Neural progenitor cell (in vitro differentiated cells): ENCODE results near the gene TACR2. TPM values are rescaled to one million over a fixed set of nuclear protein-coding genes. Genes with fewer than 3 reads are reported as not detected.

Source experiments
- DNase-seq: peaks from one replicate; pipeline ENCODE4 v3.0.0-alpha.2; 2016; ENCODE audit warnings: low spot score
- H2AFZ ChIP-seq: fragments of 200-600 bp; sonication (generic); replicated peaks from 2 replicates; pipeline ENCODE4 v1.6.1; 2016; ENCODE audit warnings: antibody characterized with exemption
- H3F3A ChIP-seq: fragments of 200-600 bp; sonication (generic); 2 replicates; pipeline ENCODE4 v1.6.1; 2016; ENCODE audit warnings: antibody characterized with exemption, low read depth
- H3K27ac ChIP-seq: fragments of 200-600 bp; sonication (generic); 2 replicates; pipeline ENCODE4 v1.5.1; 2016; ENCODE audit warnings: mild to moderate bottlenecking
- H3K27me3 ChIP-seq: fragments of 200-600 bp; sonication (generic); 2 replicates; pipeline ENCODE4 v1.6.1; 2016; ENCODE audit warnings: mild to moderate bottlenecking, moderate library complexity
- H3K36me3 ChIP-seq: fragments of 200-600 bp; sonication (generic); 2 replicates; pipeline ENCODE4 v1.5.1; 2016
- H3K4me1 ChIP-seq: fragments of 200-600 bp; sonication (generic); 2 replicates; pipeline ENCODE4 v1.6.1; 2016; ENCODE audit warnings: mixed run types
- H3K4me2 ChIP-seq: fragments of 200-600 bp; sonication (generic); 2 replicates; pipeline ENCODE4 v1.6.1; 2016
- H3K4me3 ChIP-seq: fragments of 200-600 bp; sonication (generic); 2 replicates; pipeline ENCODE4 v1.5.1; 2016
- H3K79me2 ChIP-seq: fragments of 200-600 bp; sonication (generic); 2 replicates; pipeline ENCODE4 v1.6.1; 2016; ENCODE audit warnings: low read depth
- H3K9ac ChIP-seq: fragments of 200-600 bp; sonication (generic); 2 replicates; pipeline ENCODE4 v1.6.1; 2016
- H3K9me3 ChIP-seq: fragments of 200-600 bp; sonication (generic); 2 replicates; pipeline ENCODE4 v1.5.1; 2016; ENCODE audit warnings: low read depth
- H4K20me1 ChIP-seq: fragments of 200-600 bp; sonication (generic); 2 replicates; pipeline ENCODE4 v1.6.1; 2016; ENCODE audit warnings: low read depth
- H3K27ac Mint-ChIP-seq: 3 replicates; pipeline ENCODE4 v1.8.0; 2021; ENCODE audit warnings: mixed read lengths
- H3K27me3 Mint-ChIP-seq: 2 replicates; pipeline ENCODE4 v1.8.0; 2022; ENCODE audit warnings: low read depth, mild to moderate bottlenecking, inconsistent platforms, moderate library complexity, mixed read lengths; ENCODE audit not compliant: insufficient read depth
- H3K36me3 Mint-ChIP-seq: 3 replicates; pipeline ENCODE4 v1.8.0; 2021; ENCODE audit warnings: mixed read lengths
- H3K4me1 Mint-ChIP-seq: 3 replicates; pipeline ENCODE4 v1.8.0; 2021; ENCODE audit warnings: mixed read lengths
- H3K4me3 Mint-ChIP-seq: 3 replicates; pipeline ENCODE4 v1.8.0; 2021; ENCODE audit warnings: mild to moderate bottlenecking, moderate library complexity, mixed read lengths
- H3K9me3 Mint-ChIP-seq: 3 replicates; pipeline ENCODE4 v1.8.0; 2020; ENCODE audit warnings: mixed read lengths
- EZH2 ChIP-seq: fragments of 200-600 bp; sonication (generic); IDR thresholded peaks from 2 replicates; pipeline ENCODE4 v1.6.1; 2017; ENCODE audit warnings: antibody characterized with exemption, mild to moderate bottlenecking, moderate library complexity
- EZH2phosphoT487 ChIP-seq: fragments of 200-600 bp; sonication (generic); IDR thresholded peaks from 2 replicates; pipeline ENCODE4 v1.6.1; 2017; ENCODE audit warnings: antibody characterized with exemption
- total RNA-seq: library from RNA; depleted of rRNA; stranded (reverse); fragments of >200 nt; gene quantifications from 2 replicates; pipeline ENCODE4 v1.2.3, GENCODE V29; 2015; ENCODE audit warnings: low replicate concordance
- TF ChIP-seq, protein P1 (sequence below): fragments of 200-600 bp; sonication (generic); IDR thresholded peaks from 2 replicates; pipeline ENCODE4 v1.5.1; 2017; ENCODE audit warnings: antibody characterized with exemption, mild to moderate bottlenecking

The TACR2 gene
- total RNA-seq, 1 donor from 2014 or later = not detected

DNA sequence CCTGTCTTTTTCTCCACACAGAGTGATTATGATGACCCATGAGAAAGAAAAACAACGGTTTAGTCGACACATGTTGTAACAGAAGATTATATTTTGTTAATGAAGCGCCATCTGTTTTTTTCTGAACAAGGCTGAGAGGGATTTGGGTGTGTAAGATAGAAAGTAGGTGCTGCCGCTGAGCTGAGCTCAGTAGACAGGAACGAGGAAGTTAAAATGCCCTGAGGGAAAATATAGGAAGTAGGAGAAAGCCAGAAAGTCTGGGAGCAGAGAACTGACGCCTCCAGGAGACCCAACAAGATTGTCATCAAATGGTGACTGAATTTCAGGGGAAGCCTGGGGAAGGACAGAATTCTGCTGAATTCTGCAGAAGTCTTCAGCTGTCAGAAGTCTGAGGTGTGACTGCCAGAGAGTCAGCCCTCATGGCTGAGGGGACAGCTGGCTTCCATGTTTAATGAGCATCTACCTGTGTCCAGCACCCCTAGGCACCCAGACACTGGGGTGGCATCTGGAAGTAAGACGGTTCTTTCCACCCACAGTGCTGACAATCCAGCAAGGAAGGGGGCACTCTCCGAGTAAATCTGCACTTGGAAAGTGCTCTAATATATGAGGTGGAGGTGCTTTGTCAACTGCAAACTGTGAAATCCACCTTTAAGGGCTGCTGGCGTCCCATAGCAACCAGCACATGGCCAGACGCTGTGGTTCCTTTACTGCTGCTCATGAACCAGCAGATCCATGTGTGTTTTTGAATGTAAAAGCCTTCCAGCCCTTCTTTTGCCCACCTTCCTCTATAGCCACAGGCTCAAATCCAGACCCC, 22.0 kb upstream of the TACR2 start:
- no peak overlapping the region for H2AFZ ChIP-seq
- H3K4me2 ChIP-seq = no peak overlapping the region
- H3K9me3 ChIP-seq = no peaks in the 10 kb centered on the region
- H3K36me3 ChIP-seq = no peaks in the 10 kb centered on the region
- H3K9ac ChIP-seq = no peak overlapping the region
- no peak overlapping the region for H3K4me3 ChIP-seq
- Mint-ChIP-seq H3K27me3 (peaks cover 7% of the 10 kb centered on the region), H3K27ac (no peak overlapping the region), H3K36me3 (no peaks in the 10 kb centered on the region), H3K4me3 (no peak overlapping the region), H3K9me3 (no peaks in the 10 kb centered on the region), H3K4me1 (peaks cover 20% of the 10 kb centered on the region)
- TF ChIP-seq, protein P1, sequence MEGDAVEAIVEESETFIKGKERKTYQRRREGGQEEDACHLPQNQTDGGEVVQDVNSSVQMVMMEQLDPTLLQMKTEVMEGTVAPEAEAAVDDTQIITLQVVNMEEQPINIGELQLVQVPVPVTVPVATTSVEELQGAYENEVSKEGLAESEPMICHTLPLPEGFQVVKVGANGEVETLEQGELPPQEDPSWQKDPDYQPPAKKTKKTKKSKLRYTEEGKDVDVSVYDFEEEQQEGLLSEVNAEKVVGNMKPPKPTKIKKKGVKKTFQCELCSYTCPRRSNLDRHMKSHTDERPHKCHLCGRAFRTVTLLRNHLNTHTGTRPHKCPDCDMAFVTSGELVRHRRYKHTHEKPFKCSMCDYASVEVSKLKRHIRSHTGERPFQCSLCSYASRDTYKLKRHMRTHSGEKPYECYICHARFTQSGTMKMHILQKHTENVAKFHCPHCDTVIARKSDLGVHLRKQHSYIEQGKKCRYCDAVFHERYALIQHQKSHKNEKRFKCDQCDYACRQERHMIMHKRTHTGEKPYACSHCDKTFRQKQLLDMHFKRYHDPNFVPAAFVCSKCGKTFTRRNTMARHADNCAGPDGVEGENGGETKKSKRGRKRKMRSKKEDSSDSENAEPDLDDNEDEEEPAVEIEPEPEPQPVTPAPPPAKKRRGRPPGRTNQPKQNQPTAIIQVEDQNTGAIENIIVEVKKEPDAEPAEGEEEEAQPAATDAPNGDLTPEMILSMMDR = no peak
- TF ChIP-seq EZH2phosphoT487 = no peak
- H4K20me1 ChIP-seq = no peaks in the 10 kb centered on the region
- H3K79me2 ChIP-seq = no peaks in the 10 kb centered on the region
- no peaks in the 10 kb centered on the region for H3F3A ChIP-seq
- H3K4me1 ChIP-seq = no peaks in the 10 kb centered on the region
- no peaks in the 10 kb centered on the region for H3K27me3 ChIP-seq
- no peak for DNase-seq
- H3K27ac ChIP-seq = no peak overlapping the region

DNA sequence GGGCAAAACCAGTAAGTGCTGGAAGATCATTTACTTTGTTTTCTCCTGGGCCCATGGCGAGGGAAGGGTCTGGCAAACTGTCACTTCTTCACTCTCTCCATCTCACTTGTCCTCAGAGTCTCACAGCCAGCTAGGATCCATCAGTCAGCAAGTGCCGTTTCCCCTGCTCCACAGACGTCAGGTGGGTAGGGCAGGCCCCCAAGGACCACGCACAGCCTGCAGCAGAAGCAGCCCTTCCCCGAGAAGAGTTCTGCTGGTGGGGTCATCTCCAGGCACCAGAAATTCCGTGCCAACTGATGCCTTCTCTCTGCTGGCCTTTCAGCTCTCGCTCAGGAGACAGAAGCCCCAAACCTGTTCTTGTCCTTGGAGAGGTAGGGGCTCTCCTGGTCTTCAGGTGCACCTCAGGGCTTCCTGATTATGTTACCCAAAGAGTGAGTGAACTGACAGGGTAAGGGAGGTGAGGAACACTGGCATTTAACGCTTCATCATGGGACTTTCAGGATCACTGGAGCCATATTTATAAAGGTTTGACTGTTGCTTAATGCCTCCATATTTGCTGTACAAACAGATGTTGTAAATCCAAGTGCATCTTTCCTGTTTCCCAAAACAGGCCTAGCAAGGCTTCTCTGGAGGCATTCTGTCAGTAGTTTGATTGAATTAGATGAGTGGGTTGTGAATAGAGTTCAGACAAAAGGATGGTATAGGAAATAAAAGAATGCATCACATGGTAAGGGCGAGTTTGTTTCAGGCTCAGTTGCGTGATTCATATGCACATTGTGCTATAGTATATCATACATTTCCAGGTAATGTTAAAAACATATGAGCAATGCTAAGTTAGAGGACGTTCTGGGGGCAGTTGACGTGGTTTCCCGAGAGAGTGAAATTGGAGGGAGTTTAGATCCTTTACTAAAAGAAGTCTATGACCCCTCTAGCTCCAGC, 20.9 kb upstream of the TACR2 start:
- no peak overlapping the region for H3K27ac ChIP-seq
- H3K4me2 ChIP-seq = no peak overlapping the region

DNA sequence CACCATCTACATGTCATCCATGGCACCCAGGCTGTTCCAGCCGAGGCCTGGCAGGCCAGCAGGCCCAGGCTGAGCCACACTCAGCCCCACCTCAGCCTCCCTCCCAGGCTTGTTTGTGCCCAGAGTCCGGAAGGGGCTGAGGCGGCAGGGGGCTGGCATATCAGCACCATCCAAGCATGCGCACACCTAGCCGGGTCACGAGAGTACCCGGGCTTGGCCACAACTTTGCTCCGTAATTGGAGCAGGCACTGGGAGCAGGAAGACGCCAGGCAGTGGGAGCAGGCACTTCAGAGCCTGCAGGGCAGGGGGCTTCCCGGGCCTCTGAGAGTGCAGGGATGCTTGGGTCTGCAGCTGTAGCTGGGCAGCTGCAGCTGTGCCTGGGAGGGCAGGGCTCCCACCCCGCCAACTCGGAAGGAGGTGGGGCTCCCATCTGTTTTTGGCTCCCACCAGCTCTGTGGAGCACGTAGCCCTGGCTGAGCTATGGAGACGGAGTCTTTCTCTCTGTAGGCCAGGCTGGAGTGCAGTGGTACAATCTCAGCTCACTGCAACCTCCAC, 19.3 kb upstream of the TACR2 start:
- DNase-seq = no peak
- no peak overlapping the region for H3K27ac Mint-ChIP-seq
- H3K4me2 ChIP-seq = no peak overlapping the region
- H3K4me3 Mint-ChIP-seq = no peak overlapping the region
- no peaks in the 10 kb centered on the region for H3K4me1 ChIP-seq
- no peak for TF ChIP-seq EZH2
- TF ChIP-seq EZH2phosphoT487 = no peak
- TF ChIP-seq, protein P1 = no peak
- H3K9me3 ChIP-seq = no peaks in the 10 kb centered on the region
- H3K36me3 ChIP-seq = no peaks in the 10 kb centered on the region
- no peak overlapping the region for H2AFZ ChIP-seq
- no peaks in the 10 kb centered on the region for H3K79me2 ChIP-seq
- no peaks in the 10 kb centered on the region for H4K20me1 ChIP-seq
- peaks cover 4% of the 10 kb centered on the region for H3K27me3 Mint-ChIP-seq
- H3K4me1 Mint-ChIP-seq = peaks cover 20% of the 10 kb centered on the region
- H3K27ac ChIP-seq = no peak overlapping the region
- H3K4me3 ChIP-seq = no peak overlapping the region
- H3K9ac ChIP-seq = no peak overlapping the region
- H3K27me3 ChIP-seq = no peaks in the 10 kb centered on the region
- no peaks in the 10 kb centered on the region for H3F3A ChIP-seq
- H3K9me3 Mint-ChIP-seq = no peaks in the 10 kb centered on the region
- H3K36me3 Mint-ChIP-seq = no peaks in the 10 kb centered on the region

More for the DNA sequence above, 20.9 kb upstream of the TACR2 start:
- H3K27me3 ChIP-seq = no peaks in the 10 kb centered on the region
- DNase-seq = no peak
- H4K20me1 ChIP-seq = no peaks in the 10 kb centered on the region
- Mint-ChIP-seq H3K9me3 (no peaks in the 10 kb centered on the region), H3K27ac (no peak overlapping the region), H3K4me3 (no peak overlapping the region), H3K27me3 (peaks cover 4% of the 10 kb centered on the region), H3K36me3 (no peaks in the 10 kb centered on the region), H3K4me1 (peaks cover 20% of the 10 kb centered on the region)
- H3K9ac ChIP-seq = no peak overlapping the region
- no peak for TF ChIP-seq EZH2
- no peak for TF ChIP-seq EZH2phosphoT487
- TF ChIP-seq, protein P1 = no peak
- H2AFZ ChIP-seq = no peak overlapping the region
- H3K36me3 ChIP-seq = no peaks in the 10 kb centered on the region
- no peaks in the 10 kb centered on the region for H3K4me1 ChIP-seq
- no peaks in the 10 kb centered on the region for H3F3A ChIP-seq
- H3K79me2 ChIP-seq = no peaks in the 10 kb centered on the region
- H3K4me3 ChIP-seq = no peak overlapping the region
- H3K9me3 ChIP-seq = no peaks in the 10 kb centered on the region
